Endothelial cell of umbilical vein (primary cell): ENCODE results near the gene SMPDL3B. TPM values are rescaled to one million over a fixed set of nuclear protein-coding genes. Genes with fewer than 3 reads are reported as not detected.

Experiments
- BruUV-seq: library from RNA; stranded (reverse); fragments of 400-500 nt; replicated peaks from 2 replicates; lab custom pipeline; 2021; lab: Mats Ljungman, UMichigan
- CTCF ChIA-PET: fragments of 300-600, 350-600 bp; sonication (Branson Sonifier 250); formaldehyde crosslinking; loops from one replicate; lab custom pipeline; 2021; ENCODE audit warnings: antibody characterized with exemption, inconsistent platforms; lab: Charles Lee
- POLR2A ChIA-PET: fragments of 300-600, 350-600 bp; sonication (Branson Sonifier 250); formaldehyde crosslinking; loops from one replicate; lab custom pipeline; 2021; ENCODE audit warnings: antibody characterized with exemption, inconsistent platforms; lab: Charles Lee
- DNase-seq: peaks from one replicate; pipeline ENCODE4 v3.0.0-alpha.2; 2011; ENCODE audit warnings: low read depth, low spot score
- FAIRE-seq: peaks from 2 replicates; lab custom pipeline; 2011; peaks lifted over from hg19 to GRCh38; lab: Jason Lieb, UNC
- H2AFZ ChIP-seq: 2 replicates; pipeline ENCODE4 v1.6.0; 2012; ENCODE audit warnings: low read depth, low read length, control low read depth, inconsistent platforms
- H3K27ac ChIP-seq: 2 replicates; pipeline ENCODE4 v1.5.1; 2011; ENCODE audit warnings: low read depth, mild to moderate bottlenecking, control low read depth, low read length, moderate library complexity; ENCODE audit not compliant: insufficient read depth
- H3K27me3 ChIP-seq, 2 experiments: 2 replicates each; pipeline versions ENCODE4 v1.6.0 to v1.6.1; 2011; ENCODE audit warnings: low read length in 2 of 2, mixed read lengths in 1 of 2; ENCODE audit not compliant: control insufficient read depth in 2 of 2, insufficient read depth in 2 of 2
- H3K36me3 ChIP-seq, 2 experiments: 2 replicates in 1 of 2; 3 replicates in 1 of 2; pipeline ENCODE4 v1.5.1; 2011; ENCODE audit warnings: low read length in 2 of 2, mild to moderate bottlenecking in 1 of 2, moderate library complexity in 1 of 2; ENCODE audit not compliant: control insufficient read depth in 2 of 2, insufficient read depth in 2 of 2; ENCODE audit errors: extremely low read depth in 1 of 2
- H3K4me1 ChIP-seq: 3 replicates; pipeline ENCODE4 v1.5.1; 2011; ENCODE audit warnings: mild to moderate bottlenecking, low read length; ENCODE audit not compliant: control insufficient read depth, insufficient read depth; ENCODE audit errors: extremely low read depth
- H3K4me2 ChIP-seq: 2 replicates; pipeline ENCODE4 v1.6.1; 2011; ENCODE audit warnings: low read length, control low read depth, mixed read lengths; ENCODE audit not compliant: insufficient read depth
- H3K4me3 ChIP-seq, 3 experiments: fragments of 200-600 bp in 1 of 3; sonication (generic), shearing (Covaris generic) in 1 of 3; replicated peaks in 1 of 3; 2 replicates each; pipeline ENCODE4 v1.5.1; 2011 to 2016; ENCODE audit warnings: control low read depth in 3 of 3, low read length in 3 of 3, mild to moderate bottlenecking in 2 of 3, inconsistent platforms in 1 of 3, low read depth in 1 of 3, moderate library complexity in 1 of 3; ENCODE audit not compliant: insufficient read depth in 1 of 3
- H3K79me2 ChIP-seq: 2 replicates; pipeline ENCODE4 v1.6.0; 2012; ENCODE audit warnings: low read length, inconsistent platforms; ENCODE audit not compliant: control insufficient read depth, insufficient read depth
- H3K9ac ChIP-seq: replicated peaks from 2 replicates; pipeline ENCODE3; 2011; ENCODE audit warnings: low read length, control low read depth; ENCODE audit not compliant: insufficient read depth; ENCODE audit errors: extremely low read depth
- H3K9me1 ChIP-seq: replicated peaks from 3 replicates; pipeline ENCODE4 v1.6.0; 2011; ENCODE audit warnings: mild to moderate bottlenecking, low read length; ENCODE audit not compliant: control insufficient read depth, insufficient read depth; ENCODE audit errors: extremely low read depth
- H3K9me3 ChIP-seq: replicated peaks from 2 replicates; pipeline ENCODE4 v1.5.1; 2012; ENCODE audit warnings: low read length, inconsistent platforms; ENCODE audit not compliant: control insufficient read depth, insufficient read depth
- H4K20me1 ChIP-seq: replicated peaks from 2 replicates; pipeline ENCODE3; 2011; ENCODE audit warnings: mild to moderate bottlenecking, low read length; ENCODE audit not compliant: control insufficient read depth, insufficient read depth; ENCODE audit errors: extremely low read depth
- CTCF ChIP-seq, 2 donors: IDR thresholded peaks; 1 replicate in 1 of 2; 2 replicates in 1 of 2; pipeline ENCODE4 v1.5.1; 2011; ENCODE audit warnings: low read length in 2 of 2, mild to moderate bottlenecking in 2 of 2, moderate library complexity in 2 of 2, control low read depth in 1 of 2, inconsistent platforms in 1 of 2, low read depth in 1 of 2; ENCODE audit not compliant: insufficient read depth in 1 of 2; ENCODE audit errors: extremely low read depth in 1 of 2
- EZH2 ChIP-seq: IDR thresholded peaks from 2 replicates; pipeline ENCODE4 v1.6.1; 2012; ENCODE audit warnings: borderline replicate concordance, low read depth, mild to moderate bottlenecking, moderate library complexity, low read length, inconsistent platforms; ENCODE audit not compliant: severe bottlenecking
- FOS ChIP-seq: IDR thresholded peaks from 2 replicates; pipeline ENCODE4 v1.6.1; 2011; ENCODE audit warnings: mild to moderate bottlenecking, low read length, moderate library complexity, borderline replicate concordance; ENCODE audit not compliant: insufficient read depth
- GATA2 ChIP-seq: IDR thresholded peaks from 2 replicates; pipeline ENCODE4 v1.7.0; 2011; ENCODE audit warnings: low read depth, mild to moderate bottlenecking, moderate library complexity, mixed read lengths, low read length; ENCODE audit not compliant: insufficient read length, insufficient read depth
- JUN ChIP-seq: IDR thresholded peaks from 2 replicates; pipeline ENCODE4 v1.6.1; 2011; ENCODE audit warnings: borderline replicate concordance, low read depth; ENCODE audit not compliant: insufficient read length, insufficient read depth
- MAX ChIP-seq: IDR thresholded peaks from 2 replicates; pipeline ENCODE4 v1.6.1; 2011; ENCODE audit not compliant: insufficient read depth, insufficient read length
- MYC ChIP-seq: IDR thresholded peaks from one replicate; pipeline ENCODE4 v1.6.1; 2011; ENCODE audit warnings: mild to moderate bottlenecking, low read depth, low read length
- POLR2A ChIP-seq: IDR thresholded peaks from 2 replicates; pipeline ENCODE4 v1.6.1; 2012; ENCODE audit warnings: low read depth, mild to moderate bottlenecking, control low read depth, low read length
- POLR2AphosphoS5 ChIP-seq: IDR thresholded peaks from 2 replicates; pipeline ENCODE4 v1.6.1; 2012; ENCODE audit warnings: low read depth, mild to moderate bottlenecking, control low read depth, low read length, moderate library complexity; ENCODE audit not compliant: insufficient read depth
- dilution Hi-C: fragments of 300-500 bp; cut with MboI; formaldehyde crosslinking; loops from one replicate; pipeline ENCODE4 v1.15.0; 2019; ENCODE audit warnings: low sequenced_read_pairs; ENCODE audit not compliant: extremely low pct_ligation_motif_present
- intact Hi-C: fragments of 100-400 bp; cut with micrococcal nuclease; formaldehyde crosslinking; loops from one replicate; pipeline ENCODE4 v1.10.0; 2022
- polyA plus RNA-seq, 4 experiments: library from polyadenylated mRNA; depleted of rRNA in 3 of 4; stranded (reverse) in 3 of 4; unstranded in 1 of 4; fragments of >200 nt; gene quantifications; 2 replicates each; pipeline versions ENCODE4 v1.2.1 to v1.2.3, GENCODE V29; 2011 to 2012; ENCODE audit warnings: missing spikeins in 1 of 4
- total RNA-seq: library from RNA; stranded (reverse); gene quantifications from 2 replicates; pipeline ENCODE4 v1.2.3, GENCODE V29; 2021

Gene SMPDL3B
- total and polyA plus RNA-seq, 2 donors (not counting 3 experiments of a cell fraction or from before 2014, with no cell fraction given), result 1.3 TPM; not detected in 1

GRCh38 chr1:27968692-27969091, 33.9 kb downstream of the SMPDL3B start:
- Histone ChIP-seq H3K9me1 (no peaks in the 10 kb centered on the region), H3K36me3 (peaks cover 2 to 23% of the 10 kb centered on the region in 2 experiments), H2AFZ (no peak overlapping the region), H3K9me3 (no peaks in the 10 kb centered on the region), H3K4me1 (no peaks in the 10 kb centered on the region), H3K27ac (no peak overlapping the region), H3K27me3 (no peaks in the 10 kb centered on the region), H3K79me2 (no peaks in the 10 kb centered on the region), H4K20me1 (no peaks in the 10 kb centered on the region), H3K4me3 (no peak overlapping the region), H3K4me2 (no peak overlapping the region), H3K9ac (no peak overlapping the region)
- DNase-seq (no peak), FAIRE-seq (no peak)
- BruUV-seq, result no TSS peak
- intact Hi-C loops, result no loop called here
- TF ChIP-seq MAX, result no peak
- TF ChIP-seq EZH2, result no peak
- TF ChIP-seq GATA2, result no peak
- TF ChIP-seq JUN, result no peak
- TF ChIP-seq POLR2AphosphoS5, result no peak
- no peak for TF ChIP-seq FOS
- TF ChIP-seq CTCF (IDR thresholded peaks at IDR 0.05; ENCODE audit: extremely low read depth in 1 of 2, insufficient read depth in 1 of 2, low read depth in 1 of 2, low read length in 2 of 2), result no peak
- TF ChIP-seq MYC, result no peak
- no peak for TF ChIP-seq POLR2A
- ChIA-PET POLR2A (no interaction called here), CTCF (interaction anchor here (1.3 kb wide), 1 partner anchor 11 kb away, joined by 3 read pairs; no protein-coding TSS in a partner anchor)
- dilution Hi-C loops, result no loop called here
